ENCODE results near the gene SMARCC1. TPM values are rescaled to one million over a fixed set of nuclear protein-coding genes. Genes with fewer than 3 reads are reported as not detected.
A peak's percentile ranks its signal among the peaks of the same experiment; 100 is the strongest.

SMARCC1 gene
- total RNA-seq, 6 donors from 2014 or later, result 33.1 to 58.2 (median 49.4) TPM

GRCh38 chr3:47782446-47783308 is 984 bp upstream of the SMARCC1 start:
- whole genome bisulfite sequencing, 2 donors, result 57 to 61% methylated on average over 23 of the region's 23 CpGs
- TF ChIP-seq EP300 (IDR thresholded peaks at IDR 0.05), result no peak
- TF ChIP-seq POLR2A (IDR thresholded peaks at IDR 0.05), result no peak
- TF ChIP-seq POLR2AphosphoS5 (IDR thresholded peaks at IDR 0.05), result no peak
- TF ChIP-seq CTCF (IDR thresholded peaks at IDR 0.05), result no peak
- Histone ChIP-seq H3K36me3 (no peaks in the 10 kb centered on the region), H3K27ac (peak overlapping the region; percentile 96 to 98 (median 98)), H3K4me1 (peaks cover 20 to 37% (median 25%) of the 10 kb centered on the region in 4 donors), H3K9me3 (no peaks in the 10 kb centered on the region), H3K4me3 (peak overlapping the region; percentile 40 to 100 (median 96)), H3K27me3 (no peaks in the 10 kb centered on the region)
- no peak for DNase-seq
- no peak for ATAC-seq (ENCODE audit: low FRiP score in 2 of 2)

- no peaks in the 10 kb centered on the region for H3K9me3 ChIP-seq
- H3K27me3 ChIP-seq, result no peaks in the 10 kb centered on the region
- peak overlapping the region; percentile 86 to 100 (median 96) for H3K4me3 ChIP-seq
- peaks cover 20 to 37% (median 25%) of the 10 kb centered on the region in 4 donors for H3K4me1 ChIP-seq
- TF ChIP-seq CTCF (IDR thresholded peaks at IDR 0.05) (no peak), EP300 (IDR thresholded peaks at IDR 0.05) (no peak), POLR2AphosphoS5 (IDR thresholded peaks at IDR 0.05) (peak in 1 of 2 donors; percentile 8), POLR2A (IDR thresholded peaks at IDR 0.05) (no peak)
- WGBS, 2 donors, result 0 to 1% methylated on average over 19 to 29 of the region's 54 CpGs
- DNase-seq (peak; percentile 66 to 95), ATAC-seq (ENCODE audit: low FRiP score in 2 of 2) (peak in 1 of 2 donors; percentile 82)
- H3K27ac ChIP-seq, result peak overlapping the region; percentile 96 to 98 (median 98)
- no peaks in the 10 kb centered on the region for H3K36me3 ChIP-seq
Measured at GRCh38 chr3:47780741-47781684, 680 bp downstream of the SMARCC1 start.

GRCh38 chr3:47778746-47779145 is 2.9 kb downstream of the SMARCC1 start:
- Histone ChIP-seq H3K9me3 (no peaks in the 10 kb centered on the region), H3K4me3 (no peak overlapping the region), H3K36me3 (no peaks in the 10 kb centered on the region), H3K27me3 (no peaks in the 10 kb centered on the region), H3K4me1 (peaks cover 20 to 37% (median 25%) of the 10 kb centered on the region in 4 donors), H3K27ac (no peak overlapping the region)
- ATAC-seq (ENCODE audit: low FRiP score in 2 of 2) (no peak), DNase-seq (no peak)
- no peak for TF ChIP-seq CTCF (IDR thresholded peaks at IDR 0.05)
- TF ChIP-seq POLR2A (IDR thresholded peaks at IDR 0.05), result no peak
- no peak for TF ChIP-seq POLR2AphosphoS5 (IDR thresholded peaks at IDR 0.05)
- TF ChIP-seq EP300 (IDR thresholded peaks at IDR 0.05), result no peak
- WGBS, 2 donors, result 93 to 100% methylated on average over 3 of the region's 3 CpGs

- Histone ChIP-seq H3K4me1 (no peaks in the 10 kb centered on the region), H3K36me3 (peaks cover 4 to 27% (median 14%) of the 10 kb centered on the region in 4 donors), H3K9me3 (no peaks in the 10 kb centered on the region), H3K27me3 (no peaks in the 10 kb centered on the region), H3K4me3 (no peak overlapping the region), H3K27ac (no peak overlapping the region)
- DNase-seq (no peak), ATAC-seq (ENCODE audit: low FRiP score in 2 of 2) (no peak)
- WGBS, 2 donors, result 89 to 91% methylated on average over 8 of the region's 8 CpGs
- TF ChIP-seq POLR2A (IDR thresholded peaks at IDR 0.05) (no peak), CTCF (IDR thresholded peaks at IDR 0.05) (no peak), EP300 (IDR thresholded peaks at IDR 0.05) (no peak)
Measured at GRCh38 chr3:47772788-47773187, 8.9 kb downstream of the SMARCC1 start.

Measured in upper lobe of left lung (tissue), 6 donors.